ENCODE data around the gene NTM. TPM values are rescaled to one million over a fixed set of nuclear protein-coding genes. Genes with fewer than 3 reads are reported as not detected.

NTM gene
- total RNA-seq, 1 donor from 2014 or later: 4.3 TPM

DNA sequence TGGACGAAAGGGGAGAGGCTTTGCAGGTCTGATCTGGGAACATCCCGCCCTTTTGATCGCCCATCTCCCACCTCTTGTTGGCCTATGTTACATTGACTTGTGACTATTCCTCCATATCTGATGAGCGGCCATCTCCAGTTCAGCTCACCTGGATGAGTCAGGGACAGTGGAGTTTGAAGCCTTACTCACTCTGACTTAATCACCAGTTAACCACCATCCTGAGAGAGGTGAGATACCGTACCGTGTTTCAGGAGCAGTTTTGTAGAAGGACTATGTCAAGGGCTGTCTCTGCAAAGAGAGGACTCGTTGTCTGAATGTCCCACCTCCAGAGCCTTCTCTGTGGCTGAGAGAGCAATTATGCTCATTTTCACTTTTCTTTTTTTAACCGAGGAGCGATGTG is 771.7 kb downstream of the NTM start:
- Mint-ChIP-seq H3K9me3 (ENCODE audit: low read depth) (no peaks in the 10 kb centered on the region), H3K4me3 (ENCODE audit: low read depth) (no peak overlapping the region), H3K27me3 (peaks cover 30% of the 10 kb centered on the region), H3K36me3 (ENCODE audit: insufficient read depth) (no peaks in the 10 kb centered on the region), H3K4me1 (ENCODE audit: low read depth) (no peaks in the 10 kb centered on the region), H3K27ac (no peak overlapping the region)
- DNase-seq (ENCODE audit: low spot score, unreplicated experiment): no peak
- no peak for TF ChIP-seq CTCF (IDR thresholded peaks at IDR 0.05; ENCODE audit: unreplicated experiment)

- peaks cover 31% of the 10 kb centered on the region for H3K27me3 Mint-ChIP-seq
- H3K4me1 Mint-ChIP-seq (ENCODE audit: low read depth): no peaks in the 10 kb centered on the region
- DNase-seq (ENCODE audit: low spot score, unreplicated experiment): no peak
- TF ChIP-seq CTCF (IDR thresholded peaks at IDR 0.05; ENCODE audit: unreplicated experiment): no peak
- no peak overlapping the region for H3K4me3 Mint-ChIP-seq (ENCODE audit: low read depth)
- no peaks in the 10 kb centered on the region for H3K9me3 Mint-ChIP-seq (ENCODE audit: low read depth)
- no peak overlapping the region for H3K27ac Mint-ChIP-seq
- H3K36me3 Mint-ChIP-seq (ENCODE audit: insufficient read depth): no peaks in the 10 kb centered on the region
Observed at GRCh38 chr11:132142554-132142953, 772.1 kb downstream of the NTM start.

GRCh38 chr11:132147464-132147863 is 777.0 kb downstream of the NTM start:
- no peak for TF ChIP-seq CTCF (IDR thresholded peaks at IDR 0.05; ENCODE audit: unreplicated experiment)
- peaks cover 35% of the 10 kb centered on the region for H3K27me3 Mint-ChIP-seq
- DNase-seq (ENCODE audit: low spot score, unreplicated experiment): no peak
- H3K4me3 Mint-ChIP-seq (ENCODE audit: low read depth): no peak overlapping the region
- H3K27ac Mint-ChIP-seq: no peak overlapping the region
- no peaks in the 10 kb centered on the region for H3K36me3 Mint-ChIP-seq (ENCODE audit: insufficient read depth)
- H3K9me3 Mint-ChIP-seq (ENCODE audit: low read depth): no peaks in the 10 kb centered on the region
- no peaks in the 10 kb centered on the region for H3K4me1 Mint-ChIP-seq (ENCODE audit: low read depth)

GRCh38 chr11:132154781-132155180 is 784.4 kb downstream of the NTM start:
- H3K27me3 Mint-ChIP-seq: peaks cover 34% of the 10 kb centered on the region

DNA sequence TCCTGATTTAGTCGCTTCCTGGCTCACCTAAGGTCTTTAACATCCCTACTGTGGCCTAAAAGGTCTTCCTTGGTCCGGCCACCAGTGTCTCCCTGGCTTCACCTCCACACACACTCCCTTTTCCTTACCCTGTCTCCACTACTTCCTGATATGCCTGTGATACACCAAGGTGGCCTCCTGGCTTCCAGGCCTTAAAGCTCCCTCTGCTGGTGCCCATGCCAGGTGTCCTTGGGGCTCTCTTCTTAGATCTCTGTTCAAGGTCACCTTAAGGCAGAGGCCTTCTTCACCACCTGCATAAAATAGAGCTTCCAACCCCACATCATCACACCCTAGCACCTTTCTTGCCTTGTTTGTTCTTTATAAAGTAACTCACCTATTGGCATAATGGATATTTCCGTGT is 787.7 kb downstream of the NTM start:
- TF ChIP-seq CTCF (IDR thresholded peaks at IDR 0.05; ENCODE audit: unreplicated experiment): peak; percentile 48

More at GRCh38 chr11:132154781-132155180, 784.4 kb downstream of the NTM start:
- H3K4me1 Mint-ChIP-seq (ENCODE audit: low read depth): no peaks in the 10 kb centered on the region
- DNase-seq (ENCODE audit: low spot score, unreplicated experiment): no peak
- H3K9me3 Mint-ChIP-seq (ENCODE audit: low read depth): no peaks in the 10 kb centered on the region
- H3K4me3 Mint-ChIP-seq (ENCODE audit: low read depth): no peak overlapping the region
- H3K36me3 Mint-ChIP-seq (ENCODE audit: insufficient read depth): no peaks in the 10 kb centered on the region
- no peak for TF ChIP-seq CTCF (IDR thresholded peaks at IDR 0.05; ENCODE audit: unreplicated experiment)
- H3K27ac Mint-ChIP-seq: no peak overlapping the region

More for the DNA sequence above, 787.7 kb downstream of the NTM start:
- Mint-ChIP-seq H3K36me3 (ENCODE audit: insufficient read depth) (no peaks in the 10 kb centered on the region), H3K4me1 (ENCODE audit: low read depth) (no peaks in the 10 kb centered on the region), H3K9me3 (ENCODE audit: low read depth) (no peaks in the 10 kb centered on the region), H3K27me3 (peaks cover 18% of the 10 kb centered on the region), H3K27ac (no peak overlapping the region), H3K4me3 (ENCODE audit: low read depth) (no peak overlapping the region)
- DNase-seq (ENCODE audit: low spot score, unreplicated experiment): no peak
